ENCODE measurements around the gene DSCAML1. TPM values are rescaled to one million over a fixed set of nuclear protein-coding genes. Genes with fewer than 3 reads are reported as not detected.

The DSCAML1 gene
- total RNA-seq, 1 donor = not detected

GRCh38 chr11:117545706-117546105 lies 251.3 kb downstream of the DSCAML1 start:
- H3K4me3 ChIP-seq (ENCODE audit: low read depth, low read length) = no peak overlapping the region
- TF ChIP-seq CTCF (IDR thresholded peaks at IDR 0.05; ENCODE audit: insufficient read depth, low read depth, low read length) = no peak
- no peak for DNase-seq (ENCODE audit: low read depth)

- H3K4me3 ChIP-seq (ENCODE audit: low read depth, low read length) = no peak overlapping the region
- TF ChIP-seq CTCF (IDR thresholded peaks at IDR 0.05; ENCODE audit: insufficient read depth, low read depth, low read length) = no peak
- no peak for DNase-seq (ENCODE audit: low read depth)
Observed at GRCh38 chr11:117544130-117544800, 252.8 kb downstream of the DSCAML1 start.

- no peak for DNase-seq (ENCODE audit: low read depth)
- H3K4me3 ChIP-seq (ENCODE audit: low read depth, low read length) = no peak overlapping the region
- TF ChIP-seq CTCF (IDR thresholded peaks at IDR 0.05; ENCODE audit: insufficient read depth, low read depth, low read length) = no peak
Observed at GRCh38 chr11:117541211-117541610, 255.8 kb downstream of the DSCAML1 start.

DNA sequence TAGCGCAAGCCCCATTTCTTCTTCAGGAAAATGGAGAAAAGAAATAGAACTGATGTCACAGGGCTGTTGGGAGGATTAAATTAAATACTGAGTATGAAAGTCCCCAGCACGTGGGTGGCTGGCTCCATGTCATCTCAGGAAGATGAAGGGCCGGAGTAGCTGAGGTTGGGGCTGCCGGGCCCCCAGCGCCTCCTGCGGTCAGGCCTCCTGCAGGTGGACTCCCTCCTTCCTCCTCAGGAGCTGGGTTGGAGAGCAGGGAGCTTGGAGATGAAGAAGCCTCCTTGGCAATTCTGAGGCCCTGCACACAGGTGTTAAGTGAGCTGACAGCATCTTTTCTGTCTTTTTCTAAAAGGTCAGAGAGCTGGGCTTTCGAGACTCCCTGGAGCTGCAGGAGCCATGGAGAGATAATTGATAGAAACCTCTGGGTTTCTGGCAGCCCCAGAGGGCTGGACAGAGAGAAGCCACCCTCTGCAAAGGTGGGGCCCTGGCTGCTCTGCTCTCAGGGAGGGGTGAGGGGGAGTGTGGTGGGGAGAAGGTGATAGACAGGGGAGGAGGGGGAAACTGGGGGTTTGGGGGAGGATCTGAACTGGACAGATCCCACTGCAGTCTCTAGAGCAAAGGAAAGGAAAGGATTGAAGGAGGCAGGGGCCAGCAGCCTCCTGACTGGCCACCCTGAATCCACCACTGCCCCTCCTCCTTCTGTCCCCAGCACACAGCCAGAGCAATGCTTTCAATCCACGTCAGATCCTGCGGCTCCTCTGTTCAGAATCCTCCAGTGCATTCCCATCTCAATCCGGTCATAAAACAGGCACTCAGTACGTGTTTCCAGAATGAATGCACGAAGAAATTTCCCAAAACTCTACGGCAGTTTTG lies 258.5 kb downstream of the DSCAML1 start:
- DNase-seq (ENCODE audit: low read depth) = peak; percentile 42
- no peak for TF ChIP-seq CTCF (IDR thresholded peaks at IDR 0.05; ENCODE audit: insufficient read depth, low read depth, low read length)

DNA sequence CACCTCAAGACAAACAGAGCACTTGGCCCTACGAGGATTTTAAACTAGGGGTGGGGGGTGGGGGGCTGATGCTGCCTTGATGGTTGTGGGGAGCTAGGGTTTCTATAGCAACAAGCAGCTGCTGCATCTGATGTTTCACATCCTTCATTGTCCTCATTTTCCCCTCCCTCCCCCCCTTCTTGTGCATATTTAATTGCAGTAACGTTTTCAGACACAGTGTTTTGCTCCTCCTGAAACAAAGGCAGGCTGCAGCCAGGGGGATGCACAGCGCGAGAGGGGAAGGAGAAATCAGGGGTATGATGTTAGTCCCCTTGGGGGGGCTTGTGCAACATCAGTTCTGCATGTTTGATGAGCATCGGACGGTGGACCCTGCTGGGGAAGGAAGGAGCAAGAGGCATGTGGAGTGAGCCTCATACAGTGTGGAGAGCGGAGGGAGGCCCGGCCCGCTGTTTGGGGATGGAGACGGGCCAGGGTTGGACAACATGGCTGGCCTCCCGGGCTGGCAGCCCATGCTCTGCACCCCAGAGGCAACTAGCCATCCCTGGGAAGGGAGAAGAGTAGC lies 261.1 kb downstream of the DSCAML1 start:
- no peak for DNase-seq (ENCODE audit: low read depth)
- no peak overlapping the region for H3K4me3 ChIP-seq (ENCODE audit: low read depth, low read length)
- TF ChIP-seq CTCF (IDR thresholded peaks at IDR 0.05; ENCODE audit: insufficient read depth, low read depth, low read length) = no peak

More for the DNA sequence above, 258.5 kb downstream of the DSCAML1 start:
- H3K4me3 ChIP-seq (ENCODE audit: low read depth, low read length) = no peak overlapping the region

DNA sequence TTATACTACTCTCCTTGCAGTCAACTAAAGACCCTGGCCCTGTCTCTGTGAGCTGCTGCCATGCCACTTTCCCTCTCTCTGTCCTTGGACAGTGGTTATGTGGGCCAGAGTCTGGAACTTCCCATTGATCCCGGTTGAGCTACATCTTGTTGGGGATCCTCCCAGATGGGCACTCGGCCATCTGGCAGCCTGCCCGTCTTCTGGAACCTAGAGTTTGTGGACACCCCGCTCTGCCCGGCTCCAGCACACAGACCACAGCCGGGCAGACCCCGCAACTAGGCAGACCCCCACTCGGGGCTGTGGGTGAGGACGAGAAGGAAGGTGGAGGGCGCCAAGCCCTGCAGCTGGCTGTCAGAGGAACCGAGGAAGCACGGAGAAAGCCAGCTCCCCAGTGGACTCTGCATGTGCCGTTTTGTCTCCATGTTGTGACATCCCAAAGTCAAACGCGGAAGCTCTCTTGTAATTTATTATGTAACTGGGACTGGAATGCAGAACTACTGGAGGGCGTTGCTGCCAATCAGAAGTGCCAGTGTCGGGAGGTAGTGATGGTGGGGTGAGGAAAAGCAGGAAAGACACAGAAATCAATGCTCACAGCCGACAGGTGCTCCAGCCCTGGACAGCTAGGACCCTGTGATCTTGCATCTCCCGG lies 261.7 kb downstream of the DSCAML1 start:
- H3K4me3 ChIP-seq (ENCODE audit: low read depth, low read length) = no peak overlapping the region
- no peak for DNase-seq (ENCODE audit: low read depth)
- no peak for TF ChIP-seq CTCF (IDR thresholded peaks at IDR 0.05; ENCODE audit: insufficient read depth, low read depth, low read length)
